SJSA1 (cell line): ENCODE data around the gene ZNF142. TPM values are rescaled to one million over a fixed set of nuclear protein-coding genes. Genes with fewer than 3 reads are reported as not detected.
A peak's percentile ranks its signal among the peaks of the same experiment; 100 is the strongest.

Source experiments
- DNase-seq, 2 experiments: peaks; one replicate each; pipeline ENCODE4 v3.0.0-alpha.2; 2015 to 2020; ENCODE audit warnings: low spot score in 2 of 2, low read depth in 1 of 2
- H3K27ac ChIP-seq: fragments of 250-450 bp; sonication (Bioruptor Pico); 2 replicates; pipeline ENCODE4 v1.5.1; 2020; ENCODE audit warnings: mild to moderate bottlenecking, moderate library complexity
- H3K27me3 ChIP-seq: fragments of 250-450 bp; sonication (Bioruptor Pico); replicated peaks from 2 replicates; pipeline ENCODE4 v1.5.1; 2020; ENCODE audit warnings: mild to moderate bottlenecking, moderate library complexity
- H3K36me3 ChIP-seq: fragments of 250-450 bp; sonication (Bioruptor Pico); 2 replicates; pipeline ENCODE4 v1.5.1; 2020; ENCODE audit warnings: mild to moderate bottlenecking
- H3K4me1 ChIP-seq: fragments of 250-450 bp; sonication (Bioruptor Pico); replicated peaks from 2 replicates; pipeline ENCODE4 v1.6.1; 2021; ENCODE audit warnings: mild to moderate bottlenecking
- H3K4me3 ChIP-seq: fragments of 250-450 bp; sonication (Bioruptor Pico); 2 replicates; pipeline ENCODE4 v1.5.1; 2020; ENCODE audit warnings: mild to moderate bottlenecking
- H3K9me3 ChIP-seq: fragments of 250-450 bp; sonication (Bioruptor Pico); replicated peaks from 2 replicates; pipeline ENCODE4 v1.5.1; 2020; ENCODE audit warnings: mild to moderate bottlenecking
- total RNA-seq: library from RNA; depleted of rRNA; stranded (reverse); fragments of >200 nt; shearing (Covaris generic); gene quantifications from 2 replicates; pipeline ENCODE4 v1.2.3, GENCODE V29; 2014

The ZNF142 gene
- total RNA-seq, 1 experiment from 2014 or later: 7.2 TPM

GRCh38 chr2:218671097-218671653 lies 11.8 kb upstream of the ZNF142 start:
- peaks cover 33% of the 10 kb centered on the region for H3K36me3 ChIP-seq
- no peaks in the 10 kb centered on the region for H3K9me3 ChIP-seq
- no peak for DNase-seq
- peak overlapping the region; percentile 66 for H3K4me3 ChIP-seq
- no peaks in the 10 kb centered on the region for H3K27me3 ChIP-seq
- peaks cover 12% of the 10 kb centered on the region for H3K4me1 ChIP-seq
- peak overlapping the region; percentile 55 for H3K27ac ChIP-seq

DNA sequence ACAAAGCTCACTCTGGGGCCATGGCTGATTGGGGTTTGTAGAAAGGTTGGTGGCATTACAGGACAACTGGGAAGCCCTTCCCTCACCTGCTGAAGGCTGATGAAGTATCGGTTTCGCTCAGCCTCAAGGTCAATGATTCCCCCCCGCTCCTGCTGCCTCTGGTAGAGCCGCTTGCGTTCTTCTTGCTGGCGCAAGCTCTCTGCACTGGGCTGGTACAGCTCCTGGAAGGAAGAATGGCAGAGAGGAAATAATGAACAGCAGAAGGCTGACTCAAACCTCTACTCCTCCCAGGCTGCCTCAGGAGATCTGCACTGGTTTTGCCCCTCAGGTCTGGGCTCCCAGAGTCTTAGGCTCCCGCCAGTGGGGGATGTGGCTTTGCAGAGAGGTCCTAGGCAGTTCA lies 5.2 kb upstream of the ZNF142 start:
- H3K4me3 ChIP-seq: no peak overlapping the region
- H3K36me3 ChIP-seq: peaks cover 87% of the 10 kb centered on the region
- no peaks in the 10 kb centered on the region for H3K27me3 ChIP-seq
- no peak overlapping the region for H3K27ac ChIP-seq
- H3K9me3 ChIP-seq: no peaks in the 10 kb centered on the region
- H3K4me1 ChIP-seq: peaks cover 7% of the 10 kb centered on the region
- DNase-seq: no peak

DNA sequence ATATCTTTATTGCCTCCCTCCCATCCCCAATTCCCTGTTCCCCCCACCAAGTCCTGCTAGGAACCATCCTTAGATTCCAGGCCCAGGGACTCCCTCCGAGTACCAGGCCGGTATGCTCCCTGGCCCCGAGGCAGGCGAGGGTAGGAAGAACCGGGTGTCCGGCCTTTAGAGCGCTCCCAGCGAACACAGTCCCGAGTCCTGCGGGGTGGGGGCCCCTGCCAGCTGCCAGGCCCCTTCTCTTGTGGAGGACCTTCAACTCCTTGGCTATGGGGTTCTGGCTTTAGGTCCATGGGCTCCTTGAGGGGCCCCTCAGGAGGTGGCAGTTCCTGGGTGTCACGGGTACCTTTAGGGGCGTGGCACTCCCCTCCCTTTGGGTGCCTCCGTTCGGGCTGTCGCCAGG lies 4.5 kb upstream of the ZNF142 start:
- Histone ChIP-seq H3K4me1 (peaks cover 4% of the 10 kb centered on the region), H3K4me3 (no peak overlapping the region), H3K27ac (no peak overlapping the region), H3K36me3 (peaks cover 83% of the 10 kb centered on the region), H3K9me3 (no peaks in the 10 kb centered on the region), H3K27me3 (no peaks in the 10 kb centered on the region)
- DNase-seq: no peak

- peaks cover 79% of the 10 kb centered on the region for H3K36me3 ChIP-seq
- no peaks in the 10 kb centered on the region for H3K27me3 ChIP-seq
- no peaks in the 10 kb centered on the region for H3K9me3 ChIP-seq
- peaks cover 4% of the 10 kb centered on the region for H3K4me1 ChIP-seq
- no peak for DNase-seq
- H3K27ac ChIP-seq: no peak overlapping the region
- no peak overlapping the region for H3K4me3 ChIP-seq
These were observed 3.4 kb upstream of the ZNF142 start for GRCh38 chr2:218662827-218663226.

DNA sequence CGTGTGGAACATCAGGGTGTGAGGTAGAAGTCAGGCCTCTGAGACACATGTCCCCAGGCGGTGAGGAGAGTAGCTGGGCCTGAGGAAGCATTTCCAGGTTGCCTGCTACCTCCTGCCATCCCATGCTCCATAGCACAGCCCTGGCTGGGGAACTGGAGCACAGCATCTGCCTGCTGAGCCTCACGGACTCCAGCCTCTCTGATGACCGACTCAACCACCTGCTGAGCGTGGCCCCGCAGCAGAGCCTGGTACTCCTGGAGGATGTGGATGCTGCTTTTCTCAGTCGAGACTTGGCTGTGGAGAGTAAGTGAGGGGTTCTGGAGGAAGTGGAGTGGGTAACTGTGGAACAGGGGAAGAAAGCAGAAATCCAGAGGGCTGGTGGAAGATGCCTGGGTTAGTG lies 3.0 kb upstream of the ZNF142 start:
- H3K27ac ChIP-seq: no peak overlapping the region
- peaks cover 4% of the 10 kb centered on the region for H3K4me1 ChIP-seq
- peaks cover 79% of the 10 kb centered on the region for H3K36me3 ChIP-seq
- no peak overlapping the region for H3K4me3 ChIP-seq
- no peak for DNase-seq
- H3K27me3 ChIP-seq: no peaks in the 10 kb centered on the region
- no peaks in the 10 kb centered on the region for H3K9me3 ChIP-seq

GRCh38 chr2:218659988-218660358 lies 550 bp upstream of the ZNF142 start:
- Histone ChIP-seq H3K9me3 (no peaks in the 10 kb centered on the region), H3K4me1 (peaks cover 4% of the 10 kb centered on the region), H3K36me3 (peaks cover 77% of the 10 kb centered on the region), H3K4me3 (peak overlapping the region; percentile 68), H3K27ac (no peak overlapping the region), H3K27me3 (no peaks in the 10 kb centered on the region)
- no peak for DNase-seq

GRCh38 chr2:218658671-218659257 lies 659 bp downstream of the ZNF142 start:
- Histone ChIP-seq H3K27me3 (no peaks in the 10 kb centered on the region), H3K4me3 (peak overlapping the region; percentile 68), H3K27ac (peak overlapping the region; percentile 35; the same call in 1 of the 2 replicates), H3K36me3 (peaks cover 77% of the 10 kb centered on the region), H3K4me1 (peaks cover 4% of the 10 kb centered on the region), H3K9me3 (no peaks in the 10 kb centered on the region)
- peak in 1 of 2 experiments; percentile 42 for DNase-seq

- H3K27me3 ChIP-seq: no peaks in the 10 kb centered on the region
- peaks cover 4% of the 10 kb centered on the region for H3K4me1 ChIP-seq
- peaks cover 74% of the 10 kb centered on the region for H3K36me3 ChIP-seq
- H3K27ac ChIP-seq: no peak overlapping the region
- no peaks in the 10 kb centered on the region for H3K9me3 ChIP-seq
- no peak overlapping the region for H3K4me3 ChIP-seq
- DNase-seq: no peak
These were observed 3.7 kb downstream of the ZNF142 start for GRCh38 chr2:218655751-218656150.

DNA sequence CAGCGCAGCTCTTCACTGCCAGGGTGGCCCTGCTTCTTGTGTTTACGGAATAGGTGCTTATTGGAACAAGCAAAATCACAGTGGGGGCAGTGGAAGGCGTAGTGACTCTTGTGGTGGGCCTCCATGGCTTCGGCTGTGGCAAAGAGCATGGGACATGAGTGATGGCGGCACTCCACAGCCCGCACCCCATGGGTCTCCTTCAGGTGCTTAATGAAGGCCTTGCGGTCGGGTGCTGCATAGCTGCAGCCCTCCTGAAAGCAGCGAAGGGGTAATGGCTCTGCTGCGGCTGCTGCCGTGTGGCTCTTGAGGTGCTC lies 10.7 kb downstream of the ZNF142 start:
- no peaks in the 10 kb centered on the region for H3K4me1 ChIP-seq
- H3K27ac ChIP-seq: no peak overlapping the region
- no peak for DNase-seq
- H3K36me3 ChIP-seq: peaks cover 95% of the 10 kb centered on the region
- H3K9me3 ChIP-seq: no peaks in the 10 kb centered on the region
- H3K4me3 ChIP-seq: no peak overlapping the region
- no peaks in the 10 kb centered on the region for H3K27me3 ChIP-seq

DNA sequence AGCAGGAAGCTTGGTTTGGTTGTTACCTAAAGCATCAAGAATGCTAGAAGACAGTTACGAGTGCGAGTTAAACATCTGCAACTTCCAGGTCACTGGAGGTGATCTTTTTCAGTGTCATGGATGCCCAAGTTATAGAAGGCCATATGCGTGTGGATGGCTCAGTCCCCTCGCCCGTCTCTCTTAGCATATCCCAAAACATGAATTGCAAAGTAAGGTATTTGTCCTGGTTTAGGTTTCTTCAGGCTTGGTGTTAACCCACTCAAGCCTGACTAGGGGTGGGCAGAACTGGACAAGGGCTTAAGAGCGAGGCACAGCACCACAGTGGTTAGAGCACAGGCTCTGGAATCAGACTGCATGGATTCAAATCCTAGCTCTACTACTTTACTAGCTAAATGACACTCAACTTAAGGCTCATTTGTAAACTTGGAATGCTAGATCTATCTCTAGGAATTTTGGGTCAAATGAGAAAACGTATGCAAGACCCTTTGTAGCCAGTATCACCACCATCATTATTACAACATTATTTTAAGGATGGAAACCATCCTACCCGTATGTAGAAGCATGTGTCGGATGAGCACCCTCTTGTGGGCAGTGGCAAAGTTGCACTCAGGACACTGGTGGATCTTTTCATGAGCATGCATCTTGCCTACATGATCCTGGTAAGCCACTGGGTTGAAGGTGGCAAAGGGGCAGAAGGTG lies 11.2 kb downstream of the ZNF142 start:
- peak; percentile 42 to 63 for DNase-seq
- Histone ChIP-seq H3K36me3 (peaks cover 94% of the 10 kb centered on the region), H3K9me3 (no peaks in the 10 kb centered on the region), H3K27me3 (no peaks in the 10 kb centered on the region), H3K4me3 (no peak overlapping the region), H3K4me1 (no peaks in the 10 kb centered on the region), H3K27ac (no peak overlapping the region)

- Histone ChIP-seq H3K36me3 (peaks cover 98% of the 10 kb centered on the region), H3K4me1 (no peaks in the 10 kb centered on the region), H3K4me3 (no peak overlapping the region), H3K9me3 (no peaks in the 10 kb centered on the region), H3K27me3 (no peaks in the 10 kb centered on the region), H3K27ac (no peak overlapping the region)
- no peak for DNase-seq
These were observed 14.3 kb downstream of the ZNF142 start for GRCh38 chr2:218645126-218645525.

DNA sequence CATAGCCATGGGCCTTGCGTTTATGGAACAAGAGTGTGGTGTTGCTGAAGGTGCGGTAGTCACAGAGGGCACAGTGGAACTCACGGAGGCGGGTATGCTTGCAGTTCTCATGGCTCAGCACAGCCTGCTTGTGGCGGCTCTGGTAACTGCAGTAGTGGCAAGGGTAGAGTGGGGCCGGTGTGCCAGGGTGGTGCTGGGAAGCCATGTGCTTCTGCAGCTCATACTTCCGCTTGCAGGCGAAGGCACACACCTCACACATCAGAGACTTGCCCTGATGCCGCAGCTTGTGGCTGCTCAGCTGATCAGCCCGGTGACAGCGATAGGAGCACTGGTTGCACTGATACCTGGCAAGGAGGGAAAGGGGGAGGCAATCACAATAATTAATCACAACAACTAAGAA lies 14.7 kb downstream of the ZNF142 start:
- Histone ChIP-seq H3K36me3 (peaks cover 95% of the 10 kb centered on the region), H3K27ac (no peak overlapping the region)

DNA sequence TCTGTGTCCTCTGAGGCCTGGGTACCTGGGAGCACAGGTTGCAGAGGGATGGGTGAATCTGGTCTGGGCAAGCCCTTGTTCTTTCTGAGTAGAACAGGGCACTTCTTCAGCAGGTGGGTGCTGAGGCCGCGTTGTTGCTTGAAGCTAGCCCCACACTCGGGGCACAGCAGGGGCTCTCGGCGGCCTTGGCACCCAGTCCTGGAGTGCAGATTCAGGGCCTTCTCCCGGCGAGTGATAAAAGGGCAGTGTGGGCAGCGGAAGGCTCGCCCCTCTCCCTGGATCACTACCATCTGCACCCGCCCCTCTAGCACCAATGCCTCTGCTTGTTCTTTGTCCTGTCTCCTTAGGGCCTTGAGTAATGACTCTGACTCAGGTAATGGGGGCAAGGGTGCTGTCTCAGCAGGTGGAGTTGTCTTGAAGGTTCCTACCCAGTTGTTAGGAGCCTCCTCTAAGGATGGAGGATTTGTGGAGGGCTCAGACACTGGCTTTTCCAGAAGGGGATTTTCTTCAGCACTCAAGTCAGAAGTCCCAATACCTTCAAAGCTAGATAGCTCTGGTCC lies 15.6 kb downstream of the ZNF142 start:
- peaks cover 93% of the 10 kb centered on the region for H3K36me3 ChIP-seq
- H3K4me3 ChIP-seq: no peak overlapping the region

More for the DNA sequence above, 14.7 kb downstream of the ZNF142 start:
- no peaks in the 10 kb centered on the region for H3K4me1 ChIP-seq
- no peak for DNase-seq
- H3K4me3 ChIP-seq: no peak overlapping the region
- H3K9me3 ChIP-seq: no peaks in the 10 kb centered on the region
- no peaks in the 10 kb centered on the region for H3K27me3 ChIP-seq

DNA sequence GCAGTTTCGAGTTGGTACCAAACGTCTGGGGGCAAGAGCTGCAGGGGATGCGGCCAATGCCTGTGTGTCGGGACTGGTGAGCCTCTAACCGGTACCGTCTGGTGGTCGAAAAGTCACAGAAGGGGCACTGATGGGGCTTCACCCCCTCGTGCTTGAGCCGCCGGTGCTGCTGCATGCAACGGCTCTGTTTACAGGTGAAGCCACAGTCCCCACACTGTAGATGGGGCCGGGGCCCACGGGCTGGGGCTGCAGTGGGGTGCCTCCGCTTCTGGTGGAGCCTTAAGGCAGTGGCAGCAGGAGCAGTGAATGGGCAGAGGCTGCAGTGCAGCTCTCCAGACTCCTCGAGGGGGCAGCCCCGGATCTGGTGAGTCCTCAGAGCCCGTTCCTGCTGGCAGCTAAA lies 16.6 kb downstream of the ZNF142 start:
- Histone ChIP-seq H3K36me3 (peaks cover 93% of the 10 kb centered on the region), H3K27me3 (no peaks in the 10 kb centered on the region), H3K9me3 (no peaks in the 10 kb centered on the region), H3K4me1 (no peaks in the 10 kb centered on the region), H3K27ac (no peak overlapping the region), H3K4me3 (no peak overlapping the region)
- DNase-seq: no peak

More for the DNA sequence above, 15.6 kb downstream of the ZNF142 start:
- DNase-seq: no peak
- no peaks in the 10 kb centered on the region for H3K4me1 ChIP-seq
- H3K9me3 ChIP-seq: no peaks in the 10 kb centered on the region
- no peak overlapping the region for H3K27ac ChIP-seq
- H3K27me3 ChIP-seq: no peaks in the 10 kb centered on the region
